Left lung (tissue), 10 donors: ENCODE results near the gene DGCR2. TPM values are rescaled to one million over a fixed set of nuclear protein-coding genes. Genes with fewer than 3 reads are reported as not detected.

Source experiments
- ATAC-seq: fragments of 200-7000 bp; cut with Tn5 transposase; one replicate; pipeline ENCODE4 v1.9.1; 2020; ENCODE audit warnings: moderate library complexity
- DNase-seq, 4 donors: peaks; one replicate each; pipeline ENCODE4 v3.0.0-alpha.2; 2013 to 2020
- H3K27ac ChIP-seq, 2 donors: fragments of 200-600 bp; sonication (generic) in 1 of 2; one replicate each; pipeline versions ENCODE4 v1.5.0 to v1.8.0; 2020 to 2021
- H3K27me3 ChIP-seq, 2 donors: fragments of 200-600 bp; sonication (generic) in 1 of 2; one replicate each; pipeline versions ENCODE4 v1.5.0 to v1.8.0; 2020 to 2021
- H3K36me3 ChIP-seq, 2 donors: fragments of 200-600 bp; sonication (generic) in 1 of 2; one replicate each; pipeline versions ENCODE4 v1.5.0 to v1.8.0; 2020 to 2021
- H3K4me1 ChIP-seq, 2 donors: fragments of 200-600 bp; one replicate each; pipeline ENCODE4 v1.8.0; 2021
- H3K4me3 ChIP-seq, 2 donors: fragments of 200-600 bp; sonication (generic) in 1 of 2; one replicate each; pipeline versions ENCODE4 v1.5.0 to v1.8.0; 2020 to 2021; ENCODE audit warnings: mild to moderate bottlenecking in 1 of 2
- H3K9me3 ChIP-seq, 2 donors: fragments of 200-600 bp; sonication (generic) in 1 of 2; one replicate each; pipeline versions ENCODE4 v1.5.0 to v1.8.0; 2020 to 2021
- intact Hi-C, 2 donors: fragments of 100-400 bp; cut with DNase I; formaldehyde crosslinking; loops; one replicate each; pipeline versions ENCODE4 v1.11.2 to v1.14.2; 2022
- polyA plus RNA-seq, 6 donors: library from polyadenylated mRNA; unstranded; fragments of 120-200 nt; gene quantifications; one replicate each; pipeline ENCODE4 v1.2.1, GENCODE V29; 2013; ENCODE audit not compliant: insufficient read length in 6 of 6
- total RNA-seq, 2 donors: library from RNA; stranded (reverse); fragmentation: NEBNext Ultra II Directional; extraction: Animal tissue kit (Norgen Biotek cat#: 25700); gene quantifications; one replicate each; pipeline ENCODE4 v1.2.1, GENCODE V29; 2021
- TF ChIP-seq, protein P1 (sequence below), 2 donors: fragments of 200-600 bp; sonication (generic) in 1 of 2; IDR thresholded peaks; one replicate each; pipeline versions ENCODE4 v1.5.0 to v1.8.0; 2021; ENCODE audit warnings: antibody characterized with exemption in 2 of 2
- donor health status: DM: no; HTN: yes; CAD: no.
- donor health status: DM: no; HTN: no; CAD: no.

DGCR2 gene
- total and polyA plus RNA-seq, 8 donors = 55.8 to 87.0 (median 68.2) TPM

DNA sequence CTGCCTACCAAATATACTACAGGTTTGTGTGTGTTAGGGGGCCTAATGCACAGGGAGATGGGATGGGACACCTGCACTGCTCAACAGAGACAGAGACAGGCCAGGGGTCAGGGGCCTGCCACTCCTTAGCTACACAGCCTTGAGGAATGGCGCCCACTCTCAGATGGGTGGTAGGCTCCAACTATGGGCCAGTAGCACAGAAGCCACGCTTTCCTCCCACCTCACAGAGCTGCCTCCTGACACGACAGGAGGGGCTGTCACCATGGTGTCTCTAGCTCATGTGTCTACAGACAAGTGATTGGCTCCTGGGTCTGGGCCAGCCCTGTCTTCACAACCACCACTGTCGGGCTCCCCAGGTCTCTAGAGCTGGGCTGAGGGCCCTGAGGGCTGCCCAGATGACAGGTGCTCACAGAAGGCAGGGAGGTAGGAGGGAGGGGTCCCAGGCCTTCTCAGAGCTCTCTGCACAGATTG lies 81.8 kb downstream of the DGCR2 start:
- H3K36me3 ChIP-seq = peaks cover 0 to 88% of the 10 kb centered on the region in 2 donors
- no peaks in the 10 kb centered on the region for H3K4me1 ChIP-seq
- peak in 1 of 4 donors; percentile 43 for DNase-seq
- H3K27me3 ChIP-seq = no peaks in the 10 kb centered on the region
- intact Hi-C loops = no loop called here
- no peak overlapping the region for H3K27ac ChIP-seq
- no peaks in the 10 kb centered on the region for H3K9me3 ChIP-seq
- H3K4me3 ChIP-seq = no peak overlapping the region
- no peak for ATAC-seq
- TF ChIP-seq, protein P1, sequence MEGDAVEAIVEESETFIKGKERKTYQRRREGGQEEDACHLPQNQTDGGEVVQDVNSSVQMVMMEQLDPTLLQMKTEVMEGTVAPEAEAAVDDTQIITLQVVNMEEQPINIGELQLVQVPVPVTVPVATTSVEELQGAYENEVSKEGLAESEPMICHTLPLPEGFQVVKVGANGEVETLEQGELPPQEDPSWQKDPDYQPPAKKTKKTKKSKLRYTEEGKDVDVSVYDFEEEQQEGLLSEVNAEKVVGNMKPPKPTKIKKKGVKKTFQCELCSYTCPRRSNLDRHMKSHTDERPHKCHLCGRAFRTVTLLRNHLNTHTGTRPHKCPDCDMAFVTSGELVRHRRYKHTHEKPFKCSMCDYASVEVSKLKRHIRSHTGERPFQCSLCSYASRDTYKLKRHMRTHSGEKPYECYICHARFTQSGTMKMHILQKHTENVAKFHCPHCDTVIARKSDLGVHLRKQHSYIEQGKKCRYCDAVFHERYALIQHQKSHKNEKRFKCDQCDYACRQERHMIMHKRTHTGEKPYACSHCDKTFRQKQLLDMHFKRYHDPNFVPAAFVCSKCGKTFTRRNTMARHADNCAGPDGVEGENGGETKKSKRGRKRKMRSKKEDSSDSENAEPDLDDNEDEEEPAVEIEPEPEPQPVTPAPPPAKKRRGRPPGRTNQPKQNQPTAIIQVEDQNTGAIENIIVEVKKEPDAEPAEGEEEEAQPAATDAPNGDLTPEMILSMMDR (IDR thresholded peaks at IDR 0.05) = no peak

DNA sequence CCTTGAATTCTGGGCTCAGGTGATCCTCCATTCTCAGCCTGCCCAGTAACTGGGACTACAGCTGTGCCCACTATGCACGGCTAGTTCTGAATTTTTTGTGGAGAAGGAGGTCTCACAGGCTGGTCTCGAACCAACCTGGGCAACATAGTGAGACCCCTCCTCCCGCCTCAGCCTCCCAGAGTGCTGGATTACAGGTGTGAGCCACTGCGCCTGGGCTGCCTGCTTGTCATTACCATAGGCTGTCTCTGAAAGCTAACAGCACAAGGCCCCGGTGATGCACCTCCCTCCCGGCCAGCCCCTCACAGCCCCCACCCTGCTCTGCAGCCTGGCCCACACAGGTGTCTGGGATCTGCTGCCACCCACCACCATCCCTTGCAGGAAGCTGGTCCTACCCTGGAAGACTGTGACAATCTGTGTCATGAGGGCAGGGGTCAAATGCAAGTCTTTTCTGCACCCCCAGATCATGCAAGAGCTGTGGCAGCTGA lies 82.4 kb downstream of the DGCR2 start:
- Histone ChIP-seq H3K27me3 (no peaks in the 10 kb centered on the region), H3K27ac (no peak overlapping the region), H3K4me3 (no peak overlapping the region), H3K9me3 (no peaks in the 10 kb centered on the region), H3K36me3 (peaks cover 0 to 82% of the 10 kb centered on the region in 2 donors), H3K4me1 (no peaks in the 10 kb centered on the region)
- intact Hi-C loops = no loop called here
- no peak for ATAC-seq
- DNase-seq = peak in 2 of 4 donors; percentile 26 to 55
- TF ChIP-seq, protein P1 (IDR thresholded peaks at IDR 0.05) = no peak

DNA sequence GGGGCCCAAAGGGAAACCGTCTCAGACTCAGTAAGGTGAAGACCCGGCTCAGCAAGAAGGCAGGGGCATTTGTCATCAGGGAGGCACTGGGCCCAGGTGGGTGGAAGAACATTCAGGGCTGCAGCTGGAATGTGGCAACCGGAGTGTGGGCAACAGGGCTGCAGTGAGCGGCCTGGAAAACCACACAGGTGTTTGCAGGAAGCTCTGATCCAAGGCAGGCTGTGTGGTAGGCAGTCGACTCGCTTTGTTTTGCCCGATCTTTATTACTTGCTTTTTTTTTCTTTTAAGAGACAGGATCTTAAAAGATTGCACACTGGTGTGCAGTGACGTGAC lies 82.8 kb downstream of the DGCR2 start:
- TF ChIP-seq, protein P1 (IDR thresholded peaks at IDR 0.05) = no peak
- peaks cover 0 to 78% of the 10 kb centered on the region in 2 donors for H3K36me3 ChIP-seq

DNA sequence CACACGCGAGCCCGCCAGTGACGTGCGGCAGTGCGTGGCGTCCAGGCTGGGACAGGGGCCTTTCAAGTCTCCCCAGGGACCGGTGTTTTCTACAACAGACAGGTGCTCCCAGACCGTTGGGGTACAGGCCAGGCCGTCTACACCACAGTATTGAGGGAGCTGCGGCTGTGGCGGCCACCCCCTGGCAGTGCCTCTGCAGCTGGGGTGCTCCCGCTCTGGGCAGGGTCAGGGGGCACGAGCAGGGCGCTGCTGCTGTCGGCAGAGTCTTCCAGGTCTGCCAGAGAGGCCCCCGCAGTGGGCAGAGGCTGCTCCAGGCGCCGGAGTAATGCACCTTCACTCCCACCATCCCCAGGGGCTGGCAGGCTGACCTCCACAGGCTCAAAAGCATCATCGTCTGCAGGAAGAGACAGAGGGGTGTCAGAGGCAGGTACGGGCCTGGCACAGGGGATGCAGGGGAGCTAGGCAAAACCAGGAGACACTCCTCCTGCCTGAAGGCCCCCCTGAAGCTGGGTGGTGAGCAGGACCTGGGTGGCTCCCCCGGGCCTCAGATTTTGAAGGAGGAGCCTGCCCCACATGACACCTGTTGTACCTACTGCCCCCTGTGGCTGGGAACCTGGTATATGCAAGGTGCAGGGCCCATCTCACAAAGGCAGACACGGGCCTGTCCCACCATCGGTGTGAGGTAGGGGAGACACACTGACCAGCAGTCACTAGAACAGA lies 83.3 kb downstream of the DGCR2 start:
- no peak overlapping the region for H3K4me3 ChIP-seq
- DNase-seq (peak in 2 of 4 donors; percentile 23 to 60), ATAC-seq (no peak)
- TF ChIP-seq, protein P1 (IDR thresholded peaks at IDR 0.05) = no peak
- intact Hi-C loops = no loop called here
- no peaks in the 10 kb centered on the region for H3K27me3 ChIP-seq
- peaks cover 0 to 72% of the 10 kb centered on the region in 2 donors for H3K36me3 ChIP-seq
- no peak overlapping the region for H3K27ac ChIP-seq
- no peaks in the 10 kb centered on the region for H3K4me1 ChIP-seq
- no peaks in the 10 kb centered on the region for H3K9me3 ChIP-seq

More for the DNA sequence above, 82.8 kb downstream of the DGCR2 start:
- Histone ChIP-seq H3K27ac (no peak overlapping the region), H3K27me3 (no peaks in the 10 kb centered on the region), H3K4me3 (no peak overlapping the region), H3K4me1 (no peaks in the 10 kb centered on the region), H3K9me3 (no peaks in the 10 kb centered on the region)
- no peak for ATAC-seq
- no peak for DNase-seq
- intact Hi-C loops = no loop called here

DNA sequence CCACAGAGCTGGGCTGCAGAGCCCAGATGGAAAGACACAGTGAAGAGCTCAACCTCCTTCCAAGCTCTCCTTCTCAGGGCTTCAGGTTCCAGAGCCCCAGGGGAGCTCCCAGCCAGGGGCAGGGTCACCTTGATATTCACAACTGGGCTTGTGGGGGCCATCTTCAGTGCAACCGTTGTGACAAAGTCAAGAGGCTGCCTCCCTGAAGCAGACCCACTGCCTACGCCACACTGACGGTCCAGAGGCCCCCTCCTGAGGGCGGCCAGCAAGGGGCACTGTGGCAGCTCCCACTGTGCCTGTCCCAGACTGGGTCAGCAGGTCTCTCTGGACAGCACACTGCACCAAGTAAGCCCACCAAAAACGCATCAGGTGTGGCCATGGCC lies 84.1 kb downstream of the DGCR2 start:
- intact Hi-C loops = no loop called here
- TF ChIP-seq, protein P1 (IDR thresholded peaks at IDR 0.05) = no peak
- Histone ChIP-seq H3K4me1 (no peaks in the 10 kb centered on the region), H3K27ac (no peak overlapping the region), H3K27me3 (no peaks in the 10 kb centered on the region), H3K36me3 (peaks cover 0 to 65% of the 10 kb centered on the region in 2 donors), H3K9me3 (no peaks in the 10 kb centered on the region), H3K4me3 (no peak overlapping the region)
- ATAC-seq (no peak), DNase-seq (peak in 2 of 4 donors; percentile 4 to 41)
